Stimulated activated CD8-positive, alpha-beta memory T cell treated with anti-CD3 and anti-CD28 coated beads, Interleukin-7, amount 100 ng/mL, for 48 hours (primary cell): ENCODE results near the gene OMP.

ENCODE experiments used
- DNase-seq, 2 donors: peaks; one replicate each; pipeline ENCODE4 v3.0.0-alpha.2; 2020; ENCODE audit warnings: low read depth in 1 of 2; ENCODE audit errors: extremely low read depth in 1 of 2

Gene OMP

DNA sequence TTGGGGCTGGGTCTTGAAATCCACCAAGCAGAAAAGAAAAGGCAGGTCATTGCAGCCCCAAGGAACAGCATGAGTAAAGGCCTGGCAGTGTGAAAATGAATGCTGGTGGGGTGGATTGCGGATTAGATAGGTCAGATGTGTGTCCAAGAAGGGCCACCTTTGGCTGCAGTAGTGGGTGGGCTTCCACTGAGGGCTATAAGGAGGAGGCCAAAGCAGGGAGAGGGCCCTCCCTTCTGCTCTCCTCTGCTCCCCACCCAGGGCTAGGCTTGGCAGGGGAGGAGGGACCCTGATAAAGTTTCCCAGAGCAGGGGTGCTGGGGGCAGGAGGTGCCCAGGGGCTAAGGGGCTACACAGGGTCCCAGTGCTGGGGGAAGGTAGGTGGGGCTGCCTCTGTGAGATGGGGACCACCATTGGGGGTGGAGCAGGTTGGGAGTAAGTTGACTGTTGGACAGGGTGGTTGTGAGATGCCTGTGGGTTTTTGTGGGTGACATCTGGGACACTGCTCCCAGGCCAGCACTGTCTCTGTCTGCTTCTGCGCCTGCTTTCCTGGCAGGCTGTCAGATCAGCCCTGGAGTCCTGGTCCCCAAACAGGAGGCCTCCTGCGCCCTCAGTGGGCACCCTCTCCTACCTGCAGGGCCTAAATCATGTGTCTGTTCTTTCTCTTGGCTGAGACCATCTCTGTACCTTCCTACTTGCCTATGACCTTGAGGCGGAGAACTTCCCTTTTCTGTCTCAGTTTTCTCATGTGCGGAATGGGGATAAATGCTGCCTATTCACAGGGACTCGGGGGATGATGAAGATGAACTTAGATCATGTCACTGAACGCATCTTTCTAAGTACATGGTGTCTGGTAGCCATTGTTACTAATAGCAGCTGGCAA is 33.9 kb upstream of the OMP start:
- DNase-seq, result no peak

DNA sequence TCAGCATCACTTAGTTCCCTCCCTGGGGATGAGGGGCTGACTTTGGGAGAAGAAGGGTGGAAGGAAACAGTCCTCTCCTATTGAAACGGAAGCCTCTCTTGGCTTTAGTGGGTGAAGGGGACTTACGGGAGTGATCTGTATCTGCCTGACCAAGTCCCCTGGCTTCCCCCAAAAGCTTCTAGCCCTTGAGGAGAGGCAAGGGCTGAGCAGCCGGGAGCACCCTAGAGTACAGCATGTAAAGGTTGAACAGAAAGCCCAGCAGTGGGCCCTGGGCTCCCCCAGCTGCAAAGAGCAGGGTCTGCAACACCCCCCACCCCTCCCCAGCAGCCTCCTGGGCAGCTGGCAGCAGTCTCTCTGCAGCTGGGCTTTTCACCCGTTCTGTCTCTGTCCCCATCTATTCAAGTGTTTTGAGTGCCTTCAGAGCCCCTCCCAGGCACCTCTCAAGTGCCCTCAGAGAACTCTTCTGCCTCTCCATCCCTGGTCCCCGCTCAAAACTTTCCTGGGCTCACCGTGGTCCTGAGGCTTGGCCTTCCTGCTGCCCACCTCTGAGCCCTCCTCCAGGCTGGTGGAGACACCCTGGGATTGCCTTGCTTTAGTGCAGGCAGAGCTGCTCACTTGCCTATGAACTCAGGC is 33.2 kb upstream of the OMP start:
- no peak for DNase-seq

DNA sequence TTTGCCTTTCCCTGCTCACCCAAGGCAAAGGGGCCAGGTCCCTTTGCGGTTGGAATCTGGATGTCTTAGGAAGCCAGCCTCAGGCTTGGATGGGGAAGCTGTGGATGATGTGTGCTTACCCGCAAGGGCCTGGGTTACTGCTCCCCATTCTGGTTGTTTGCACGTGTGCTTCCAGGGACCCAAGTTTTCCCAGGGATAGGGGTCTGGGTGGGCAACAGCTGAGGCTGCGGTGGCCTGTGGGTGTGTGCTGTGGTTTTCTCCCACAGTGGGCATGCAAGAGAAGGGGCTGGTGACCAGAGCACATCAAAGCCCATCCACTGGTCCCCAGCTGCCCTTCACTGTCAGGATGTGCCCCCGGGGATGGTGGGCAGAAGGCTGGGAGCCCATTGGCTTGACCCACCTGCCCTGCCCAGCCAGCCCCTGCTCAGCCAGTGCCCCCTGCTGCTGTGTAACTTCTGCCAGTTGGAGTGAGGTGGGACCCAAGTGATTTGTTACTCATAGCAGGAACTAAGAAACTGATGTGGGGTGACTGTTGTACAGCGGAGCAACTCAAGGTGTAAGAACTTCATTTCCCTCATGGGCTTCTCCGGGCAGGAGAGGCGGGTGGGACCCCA is 32.6 kb upstream of the OMP start:
- no peak for DNase-seq

DNA sequence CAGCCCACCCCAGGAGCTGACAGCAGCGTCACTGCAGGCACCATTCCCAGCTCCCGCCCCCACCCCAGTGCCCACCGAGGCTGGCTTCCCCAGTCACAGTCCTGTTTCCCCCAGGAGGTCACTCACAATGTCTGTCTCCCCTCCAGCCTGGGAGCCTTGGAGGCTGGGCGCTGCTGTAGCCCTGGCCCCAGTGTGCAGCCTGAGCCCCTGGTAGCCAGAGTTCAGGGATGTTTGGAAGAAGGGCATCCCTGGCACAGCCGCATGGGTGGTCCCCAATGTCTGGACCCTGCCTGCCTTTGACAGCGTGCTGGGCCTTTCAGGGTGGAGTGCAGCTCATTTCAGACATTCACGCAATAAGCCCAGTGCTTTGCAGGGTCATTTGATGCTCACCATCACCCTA is 31.6 kb upstream of the OMP start:
- DNase-seq, result no peak

DNA sequence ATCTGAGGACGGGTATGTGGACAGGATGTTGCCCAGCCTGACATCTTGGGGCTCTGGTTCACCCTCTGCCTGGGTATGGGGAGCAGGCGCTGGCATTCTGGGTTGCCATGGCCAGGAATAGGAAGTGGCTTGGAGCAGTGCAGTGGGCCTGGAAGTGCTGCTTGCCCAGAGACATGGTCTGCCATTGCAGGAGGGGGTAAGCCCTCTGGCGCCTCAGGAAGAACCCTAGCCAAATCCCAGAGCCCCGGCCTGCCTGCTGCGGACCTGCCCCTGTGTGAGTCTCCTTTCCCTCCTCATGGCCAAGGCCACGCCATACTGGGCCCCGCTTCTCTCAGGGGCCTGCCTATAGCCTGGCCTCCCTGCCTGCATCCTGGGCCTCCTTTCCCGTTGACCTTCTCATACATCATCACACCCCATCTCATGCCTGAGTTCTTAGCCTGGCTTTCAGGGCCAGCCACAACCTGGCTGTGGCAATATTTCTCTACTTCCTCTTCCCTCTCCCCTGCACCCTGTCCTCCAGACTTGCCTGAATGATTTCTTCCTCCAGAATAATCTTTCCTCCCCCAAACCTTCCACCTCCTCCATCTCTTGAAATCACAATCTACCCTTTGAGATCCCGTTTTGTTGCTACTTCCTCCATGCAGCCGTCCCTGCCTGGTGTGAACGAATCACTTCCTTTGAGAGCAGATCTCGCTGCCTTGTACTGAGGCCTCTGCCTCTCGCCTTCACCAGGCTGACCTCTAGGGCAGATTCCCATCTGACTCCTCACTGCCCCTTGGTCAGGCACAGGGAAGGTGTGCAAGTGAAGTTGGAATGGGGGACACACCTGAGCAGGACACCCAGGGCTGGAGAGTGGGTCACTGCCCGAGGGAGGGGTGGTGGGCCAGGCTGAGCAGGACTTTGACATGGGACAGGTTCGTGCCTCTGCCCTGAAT is 30.7 kb upstream of the OMP start:
- DNase-seq, result no peak

DNA sequence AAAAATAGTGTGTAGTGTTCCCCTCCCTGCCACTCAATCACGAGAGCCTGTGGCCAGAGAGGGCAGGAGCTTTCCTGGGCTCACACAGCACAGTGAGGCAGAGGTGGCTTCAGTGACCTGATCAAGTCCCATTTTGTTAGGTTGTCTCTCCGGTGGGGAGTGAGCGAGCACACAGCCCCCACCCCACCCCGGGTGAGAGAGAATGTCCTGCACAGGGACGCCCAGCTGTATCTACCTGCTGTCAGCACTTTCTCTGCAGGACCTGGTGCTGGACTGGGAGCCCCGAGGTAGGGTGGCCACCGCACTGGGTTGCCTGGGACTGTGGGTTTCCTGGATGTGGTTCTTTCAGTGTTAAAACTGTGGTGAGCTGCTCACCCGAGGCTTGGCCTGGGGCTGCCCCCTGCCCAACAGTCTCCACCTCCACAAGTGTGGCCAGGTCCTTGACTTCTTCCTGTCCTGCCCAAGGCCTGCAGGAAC is 29.8 kb upstream of the OMP start:
- DNase-seq, result no peak

DNA sequence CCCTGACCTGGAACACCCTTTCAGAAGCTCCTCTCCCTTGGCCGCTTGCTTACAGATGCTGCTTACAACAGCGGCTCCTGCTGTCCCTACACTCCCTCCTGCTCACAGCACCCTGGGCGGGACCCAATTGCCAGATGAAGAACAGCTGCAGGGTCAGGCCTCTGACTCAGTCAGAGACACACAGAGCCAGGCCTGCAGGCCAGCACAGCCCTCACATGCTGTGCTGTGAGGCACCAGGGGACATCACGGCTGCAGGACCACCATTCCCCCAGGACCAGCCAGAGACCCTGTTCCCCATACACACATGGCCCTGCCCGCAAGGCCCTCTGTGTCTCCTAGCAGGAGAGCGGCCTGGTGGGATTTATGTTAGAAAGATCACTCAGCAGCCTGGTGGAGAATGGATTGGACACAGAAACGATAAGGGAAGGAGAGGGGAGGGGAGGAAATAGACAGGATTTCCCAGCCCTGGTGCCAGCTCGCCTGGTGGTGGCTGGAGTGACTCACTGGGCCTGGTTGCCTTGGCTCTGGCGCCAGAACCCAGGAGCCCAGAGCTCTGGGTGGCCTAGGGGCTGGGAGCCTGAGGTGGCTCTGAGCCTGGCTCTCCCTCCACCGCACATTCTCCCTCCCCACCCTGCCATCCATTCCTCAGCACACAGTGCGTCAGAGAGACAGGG is 29.2 kb upstream of the OMP start:
- no peak for DNase-seq

DNA sequence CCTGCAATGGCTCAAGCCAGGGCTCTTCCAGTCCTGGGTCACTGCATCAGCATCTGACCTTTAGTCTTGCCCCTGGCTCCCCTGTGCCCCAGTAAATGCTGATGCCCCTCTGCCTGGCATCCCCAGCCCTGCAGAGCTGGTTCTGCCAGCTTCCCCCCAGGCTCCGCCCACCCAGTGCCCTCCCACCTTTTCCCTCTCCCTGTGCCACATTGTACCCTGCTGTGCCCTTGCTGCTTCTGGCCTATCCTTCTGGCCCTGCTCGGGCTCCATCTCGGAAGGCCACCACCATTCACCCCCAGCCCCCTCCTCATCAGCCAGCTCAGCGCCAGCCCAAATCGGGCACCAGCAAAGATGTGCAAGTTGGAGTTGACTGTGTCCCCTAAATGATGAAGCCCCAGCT is 28.4 kb upstream of the OMP start:
- DNase-seq, result no peak

DNA sequence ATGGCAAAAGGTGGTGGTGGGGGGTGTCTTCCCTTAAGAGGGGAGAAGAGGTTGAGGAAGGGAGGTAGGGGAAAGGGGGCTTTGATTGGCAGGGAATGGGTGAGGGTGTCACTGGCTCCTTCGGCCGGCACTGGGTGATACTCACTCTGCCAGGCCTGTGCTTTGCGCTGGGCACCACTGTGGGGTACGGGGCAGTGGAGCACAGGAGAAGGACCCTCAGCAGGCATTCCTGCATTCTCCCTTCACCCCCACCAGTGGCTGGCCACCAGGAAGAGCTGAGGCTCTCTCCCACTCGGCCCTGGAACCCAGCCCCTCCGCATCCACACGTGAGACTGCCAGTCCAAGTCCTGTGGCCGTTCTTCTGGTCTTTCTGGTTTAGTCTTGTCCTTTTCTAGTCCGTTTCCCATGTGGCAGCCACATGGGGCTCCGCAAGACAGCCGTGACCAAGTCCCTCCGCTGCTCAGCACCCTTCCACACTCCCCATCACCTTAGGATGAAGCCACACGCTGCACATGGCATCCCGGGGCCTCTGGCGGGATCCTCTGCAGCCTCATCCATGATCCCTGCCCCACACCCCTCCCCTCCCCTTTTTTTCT is 27.9 kb upstream of the OMP start:
- DNase-seq, result no peak

DNA sequence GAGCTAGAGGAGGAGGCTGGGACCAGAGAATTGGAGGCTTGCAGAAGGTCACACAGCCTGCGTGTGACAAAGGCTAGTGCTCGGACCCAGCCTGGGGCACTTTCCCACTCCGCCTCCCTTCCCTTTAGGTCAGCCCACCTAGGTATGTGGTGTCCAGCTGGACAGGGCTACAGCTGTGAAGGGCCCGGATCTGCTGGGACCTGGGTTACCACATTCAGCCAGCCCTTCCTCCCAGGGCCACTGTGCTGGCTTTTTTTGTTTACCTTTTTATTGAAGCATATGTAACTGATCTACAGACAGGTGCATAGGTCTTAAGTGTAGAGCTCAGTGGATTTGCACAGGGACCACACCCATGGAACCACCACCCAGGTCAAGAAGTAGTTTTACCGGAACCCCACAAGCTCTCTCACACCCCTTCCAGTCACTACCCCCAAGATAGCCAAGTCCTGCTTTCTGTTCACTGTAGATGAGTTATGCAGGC is 27.2 kb upstream of the OMP start:
- DNase-seq, result no peak

DNA sequence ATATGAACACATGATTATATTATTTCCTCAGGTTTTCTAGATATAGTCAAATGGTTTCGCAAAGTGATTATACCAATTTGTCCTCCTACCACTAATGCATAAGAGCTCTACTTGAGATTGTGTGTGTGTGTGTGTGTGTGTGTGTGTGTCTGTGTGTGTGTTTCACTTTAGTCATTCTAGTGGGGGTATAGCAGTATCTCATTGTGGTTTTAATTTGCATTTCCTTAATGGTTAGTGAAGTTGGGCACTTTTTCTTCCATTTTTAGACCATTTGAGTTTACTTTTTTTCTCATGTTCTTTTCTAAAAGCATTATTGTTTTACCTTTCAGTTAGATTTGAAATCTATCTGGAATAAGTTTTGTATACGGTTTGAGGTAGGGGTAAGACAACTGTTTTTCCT is 23.0 kb upstream of the OMP start:
- no peak for DNase-seq

DNA sequence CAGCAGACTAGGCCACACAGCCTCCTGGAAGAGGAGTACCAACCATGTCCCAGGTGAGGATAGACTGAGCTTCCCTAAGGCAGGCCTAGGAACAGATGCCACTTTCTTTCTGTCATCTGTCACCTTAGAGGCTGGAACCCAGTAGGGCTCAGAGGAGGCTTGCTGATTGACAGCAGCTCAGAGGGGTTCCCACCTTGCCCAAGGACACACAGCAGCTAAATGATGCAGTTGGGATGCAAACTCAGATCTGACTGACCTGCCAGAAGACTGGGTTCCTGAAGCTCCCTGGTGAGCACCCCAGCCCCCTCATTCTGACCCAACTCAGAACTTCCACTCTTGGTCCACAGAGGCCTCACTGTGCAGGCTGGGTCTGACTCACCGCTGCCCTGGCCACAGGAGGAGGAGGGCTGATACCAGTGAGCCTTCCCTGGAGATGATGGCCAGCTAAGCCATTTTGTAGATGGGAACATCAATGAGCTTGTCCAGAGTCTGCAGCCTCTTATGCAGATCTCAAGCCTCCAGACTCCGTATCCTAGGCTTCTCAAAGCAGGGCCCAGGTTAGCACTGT is 21.9 kb upstream of the OMP start:
- DNase-seq, result no peak

DNA sequence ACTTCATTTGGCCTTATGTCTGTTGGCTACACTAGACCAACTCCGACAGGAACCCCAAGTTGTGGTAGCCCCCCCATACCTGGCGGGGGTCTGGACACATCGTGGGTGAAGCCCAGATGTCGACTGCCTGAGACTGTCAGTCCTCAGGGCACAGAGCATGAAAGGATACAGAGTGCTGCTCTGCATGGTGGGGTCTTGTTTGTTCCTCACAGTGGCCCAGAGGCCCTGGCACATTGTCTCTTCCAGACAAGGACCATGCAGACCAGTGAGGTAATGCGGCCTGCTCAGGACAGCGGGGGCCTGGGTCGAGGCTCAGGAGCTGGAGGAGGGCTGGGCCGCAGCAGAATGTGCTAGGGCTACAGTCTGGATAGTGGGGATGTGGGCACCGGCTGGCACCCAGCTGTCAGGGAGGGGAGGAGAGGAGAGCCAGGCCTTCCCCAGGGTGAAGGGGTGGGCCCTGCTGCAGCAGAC is 21.2 kb upstream of the OMP start:
- no peak for DNase-seq

DNA sequence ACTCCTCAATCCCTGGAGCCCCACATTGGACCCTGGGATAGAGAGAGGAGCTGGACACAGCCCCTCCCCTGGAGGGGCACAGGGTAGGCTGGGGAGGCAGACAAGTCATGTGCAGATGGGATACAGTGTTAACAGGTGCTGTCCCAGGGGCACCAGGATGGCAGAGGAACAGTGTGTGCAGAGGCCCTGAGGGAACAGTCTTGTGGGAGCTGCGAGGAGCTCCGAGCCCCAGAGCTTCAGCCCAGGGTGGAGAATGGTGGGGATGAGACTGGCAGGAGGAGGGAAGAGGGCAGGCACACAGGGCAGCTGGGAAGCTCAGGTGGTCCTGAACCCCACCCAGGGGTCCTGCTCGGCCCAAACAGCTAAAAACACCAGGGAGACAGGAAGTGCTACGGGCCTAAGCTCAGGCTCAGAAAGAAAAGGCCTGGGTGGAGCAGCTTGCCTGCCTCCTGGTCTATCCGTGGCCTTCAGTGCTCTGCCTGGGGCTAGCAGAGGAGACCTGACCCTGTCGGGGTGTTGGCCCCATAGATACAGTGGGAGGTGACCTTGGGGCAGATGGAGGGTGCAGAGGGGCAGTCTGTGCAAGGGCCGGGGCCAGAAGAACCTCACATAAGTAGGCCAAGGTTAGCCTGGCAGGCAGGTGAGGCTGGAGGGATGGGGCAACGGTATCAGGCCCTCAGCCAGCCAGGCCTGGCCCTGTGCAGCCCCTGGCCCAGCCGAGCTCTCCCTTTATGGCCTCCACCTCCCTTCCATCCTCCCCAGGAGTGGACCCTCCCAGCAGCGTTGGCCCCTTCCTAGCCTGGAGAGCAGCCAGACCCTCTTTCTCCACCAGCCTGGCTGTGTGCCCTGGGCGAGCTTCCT is 20.4 kb upstream of the OMP start:
- no peak for DNase-seq

DNA sequence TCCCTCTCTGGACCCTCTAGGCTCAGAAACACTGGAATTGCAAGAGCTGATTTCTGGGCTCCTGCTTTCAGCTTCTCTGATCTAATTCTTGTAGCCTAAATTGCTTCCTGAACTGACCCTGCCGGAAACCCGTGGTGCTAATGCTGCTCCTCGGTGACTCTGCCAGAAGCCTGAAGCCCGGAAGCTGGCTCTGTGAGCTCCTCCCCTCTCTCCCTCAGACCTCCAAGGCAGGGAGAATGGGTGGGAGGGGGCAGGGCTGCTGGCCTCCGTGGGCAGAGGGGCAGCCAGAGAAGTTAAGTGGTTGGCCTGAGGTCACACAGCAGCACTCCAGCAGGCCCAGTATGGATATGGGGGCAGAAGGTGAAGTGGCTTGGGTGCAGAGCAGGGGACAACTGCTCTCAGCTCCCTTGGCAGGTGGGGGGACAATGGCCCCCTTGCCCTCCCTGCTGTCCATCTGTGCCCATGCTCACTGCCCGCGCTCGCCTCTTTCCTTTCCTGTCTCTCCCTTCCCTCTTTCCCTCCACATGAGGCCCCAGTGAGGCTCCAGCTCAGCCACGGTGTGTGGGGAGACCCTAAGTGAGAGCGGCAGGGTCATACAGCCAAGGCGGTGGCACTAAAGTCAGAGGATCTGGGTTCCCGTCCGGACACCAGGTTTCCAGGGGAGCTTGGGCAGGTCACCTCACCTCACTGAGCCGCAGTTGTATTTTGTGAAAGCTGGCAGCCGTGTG is 19.6 kb upstream of the OMP start:
- no peak for DNase-seq

DNA sequence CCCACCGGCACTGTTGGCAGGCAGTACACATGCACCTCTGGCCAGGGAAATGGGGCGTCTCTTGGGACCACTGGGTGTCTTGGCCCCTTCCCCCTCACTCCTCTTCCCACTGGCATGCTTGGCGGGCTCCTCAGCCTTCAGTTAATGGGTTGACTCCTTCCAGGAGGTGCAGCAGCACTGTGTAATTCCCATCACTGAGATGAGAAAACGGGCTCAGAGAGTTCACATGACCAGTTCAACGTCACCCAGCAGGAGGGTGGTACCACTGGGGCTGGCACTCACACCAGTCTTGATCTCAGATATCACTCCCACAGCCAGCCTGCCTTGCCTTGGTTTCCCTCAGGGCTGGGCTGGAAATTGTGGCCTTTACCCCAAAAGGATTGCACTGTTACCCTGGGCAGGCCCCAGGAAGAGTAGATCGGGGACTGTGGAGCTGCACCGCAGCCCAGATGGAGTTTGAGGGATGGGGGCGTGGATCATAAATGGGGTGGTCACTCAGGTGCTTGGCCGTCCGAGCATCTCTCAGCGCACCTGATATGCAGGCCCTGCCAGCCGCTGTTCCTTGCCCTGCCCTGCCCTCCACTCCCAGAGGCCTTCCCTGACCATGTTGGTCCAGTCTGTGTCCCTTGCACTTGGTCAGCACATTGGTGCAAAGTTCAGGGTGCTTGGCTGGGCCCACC is 18.9 kb upstream of the OMP start:
- no peak for DNase-seq

DNA sequence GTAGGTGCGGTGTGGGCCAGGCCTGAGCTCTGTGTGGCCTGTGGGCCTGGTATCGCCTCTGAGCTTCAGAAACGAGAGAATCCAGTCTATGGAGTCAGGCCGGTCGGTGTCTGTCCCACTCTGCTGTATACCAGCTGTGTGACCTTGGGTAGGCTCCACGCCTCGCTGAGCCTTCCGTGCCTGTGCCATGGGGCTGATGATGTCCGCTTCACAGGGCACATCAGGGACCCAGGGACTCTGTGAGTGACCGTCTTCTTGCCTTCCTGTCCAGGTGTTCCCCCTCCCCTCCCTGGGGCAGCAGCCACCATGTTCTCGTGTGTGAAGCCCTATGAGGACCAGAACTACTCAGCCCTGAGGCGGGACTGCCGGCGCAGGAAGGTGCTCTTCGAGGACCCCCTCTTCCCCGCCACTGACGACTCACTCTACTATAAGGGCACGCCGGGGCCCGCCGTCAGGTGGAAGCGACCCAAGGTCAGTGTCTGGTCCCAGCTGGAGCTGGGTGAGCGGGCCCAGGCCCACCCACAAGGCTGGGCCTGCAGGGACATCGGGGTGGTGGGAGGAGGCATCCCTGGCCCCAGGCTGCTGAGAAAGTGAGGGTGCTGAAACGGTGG is 18.0 kb upstream of the OMP start:
- no peak for DNase-seq
